NB4 (cell line): ENCODE data around the gene LRBA.

Experiments used
- DNase-seq: peaks from one replicate; pipeline ENCODE4 v3.0.0; 2010; ENCODE audit warnings: low read depth
- H3K4me3 ChIP-seq: one replicate; pipeline ENCODE4 v1.5.1; 2011; ENCODE audit warnings: mild to moderate bottlenecking, low read depth, low read length, moderate library complexity
- MAX ChIP-seq: IDR thresholded peaks from 2 replicates; pipeline ENCODE4 v1.6.1; 2011; ENCODE audit warnings: low read depth, low read length
- MYC ChIP-seq: IDR thresholded peaks from 2 replicates; pipeline ENCODE4 v1.6.1; 2011; ENCODE audit warnings: low read depth, low read length
- POLR2A ChIP-seq: IDR thresholded peaks from 2 replicates; pipeline ENCODE4 v1.6.1; 2011; ENCODE audit warnings: mild to moderate bottlenecking; ENCODE audit not compliant: insufficient read length; ENCODE audit errors: extremely low read depth
- TF ChIP-seq, protein P1 (sequence below): IDR thresholded peaks from one replicate; pipeline ENCODE4 v1.5.1; 2012; ENCODE audit warnings: low read depth, low read length

The LRBA gene

GRCh38 chr4:150578745-150579501 is 436.2 kb downstream of the LRBA start:
- H3K4me3 ChIP-seq = no peak overlapping the region
- TF ChIP-seq POLR2A (no peak), MAX (no peak), MYC (no peak)
- TF ChIP-seq, protein P1, sequence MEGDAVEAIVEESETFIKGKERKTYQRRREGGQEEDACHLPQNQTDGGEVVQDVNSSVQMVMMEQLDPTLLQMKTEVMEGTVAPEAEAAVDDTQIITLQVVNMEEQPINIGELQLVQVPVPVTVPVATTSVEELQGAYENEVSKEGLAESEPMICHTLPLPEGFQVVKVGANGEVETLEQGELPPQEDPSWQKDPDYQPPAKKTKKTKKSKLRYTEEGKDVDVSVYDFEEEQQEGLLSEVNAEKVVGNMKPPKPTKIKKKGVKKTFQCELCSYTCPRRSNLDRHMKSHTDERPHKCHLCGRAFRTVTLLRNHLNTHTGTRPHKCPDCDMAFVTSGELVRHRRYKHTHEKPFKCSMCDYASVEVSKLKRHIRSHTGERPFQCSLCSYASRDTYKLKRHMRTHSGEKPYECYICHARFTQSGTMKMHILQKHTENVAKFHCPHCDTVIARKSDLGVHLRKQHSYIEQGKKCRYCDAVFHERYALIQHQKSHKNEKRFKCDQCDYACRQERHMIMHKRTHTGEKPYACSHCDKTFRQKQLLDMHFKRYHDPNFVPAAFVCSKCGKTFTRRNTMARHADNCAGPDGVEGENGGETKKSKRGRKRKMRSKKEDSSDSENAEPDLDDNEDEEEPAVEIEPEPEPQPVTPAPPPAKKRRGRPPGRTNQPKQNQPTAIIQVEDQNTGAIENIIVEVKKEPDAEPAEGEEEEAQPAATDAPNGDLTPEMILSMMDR = no peak
- DNase-seq = no peak

DNA sequence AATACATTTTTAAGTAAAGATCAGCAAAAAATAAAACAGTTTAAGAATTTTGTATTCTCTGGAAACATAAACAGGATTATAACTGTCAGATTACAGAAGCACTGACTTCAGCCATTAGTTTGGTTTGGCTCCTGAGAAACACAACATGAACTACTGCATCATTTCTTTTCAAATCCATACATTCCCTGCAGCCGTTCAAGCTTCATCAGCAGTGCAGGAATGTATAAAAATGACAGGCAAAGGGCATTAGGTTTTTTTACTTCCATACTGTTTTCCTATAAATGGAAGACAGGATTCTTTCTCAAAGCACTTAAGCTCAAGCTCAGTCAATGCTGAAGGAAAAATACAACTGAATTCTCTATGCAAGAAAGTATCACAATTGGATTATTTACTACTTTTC is 437.3 kb downstream of the LRBA start:
- DNase-seq = no peak
- TF ChIP-seq, protein P1 = no peak
- TF ChIP-seq MYC (no peak), POLR2A (no peak), MAX (no peak)
- H3K4me3 ChIP-seq = no peak overlapping the region

GRCh38 chr4:150574678-150575077 is 440.4 kb downstream of the LRBA start:
- DNase-seq = no peak
- no peak for TF ChIP-seq MYC
- no peak for TF ChIP-seq MAX
- TF ChIP-seq, protein P1 = no peak
- no peak for TF ChIP-seq POLR2A
- H3K4me3 ChIP-seq = no peak overlapping the region

DNA sequence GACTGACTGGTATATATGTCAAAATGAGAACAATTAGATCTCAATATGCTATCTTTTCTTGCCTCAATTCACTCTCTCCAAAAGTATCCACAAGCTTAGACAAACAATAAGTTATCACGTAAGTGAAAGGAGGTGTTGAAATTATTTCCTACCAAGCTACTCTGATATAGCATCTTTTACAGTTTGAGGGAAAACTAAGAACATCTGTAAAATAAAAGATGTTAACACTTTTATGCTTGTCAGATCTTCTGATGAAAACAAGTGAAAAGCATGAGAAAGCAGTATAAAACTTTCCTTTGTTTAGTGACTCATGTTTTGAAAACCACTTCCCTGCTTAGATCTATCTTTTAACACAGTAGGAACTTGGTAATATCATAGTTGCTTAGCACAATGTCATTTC is 441.6 kb downstream of the LRBA start:
- DNase-seq = no peak
- no peak for TF ChIP-seq POLR2A
- TF ChIP-seq MYC = no peak
- no peak for TF ChIP-seq MAX
- TF ChIP-seq, protein P1 = no peak
- H3K4me3 ChIP-seq = no peak overlapping the region

GRCh38 chr4:150572704-150573504 is 442.2 kb downstream of the LRBA start:
- no peak for DNase-seq
- TF ChIP-seq MAX (no peak), MYC (no peak)
- TF ChIP-seq, protein P1 = no peak

More at GRCh38 chr4:150572704-150573504, 442.2 kb downstream of the LRBA start:
- H3K4me3 ChIP-seq = no peak overlapping the region
